22Rv1 (cell line): Measurements from ENCODE around the gene DNAJC8.

Source experiments
- CTCF ChIP-seq: fragments of 450-650 bp; IDR thresholded peaks from 2 replicates; pipeline ENCODE4 v1.5.1; 2017; ENCODE audit warnings: mild to moderate bottlenecking
- ZFX ChIP-seq: fragments of 450-650 bp; IDR thresholded peaks from 2 replicates; pipeline ENCODE4 v1.6.1; 2017; ENCODE audit warnings: antibody characterized with exemption, borderline replicate concordance

GRCh38 chr1:28178690-28179485, 53.9 kb downstream of the DNAJC8 start:
- no peak for TF ChIP-seq CTCF
- TF ChIP-seq ZFX: no peak
